GM12865 (cell line): ENCODE measurements around the gene ATXN8OS.

Source experiments
- DNase-seq: peaks from one replicate; pipeline ENCODE4 v3.0.0; 2010; ENCODE audit warnings: low read depth
- H3K4me3 ChIP-seq: 2 replicates; pipeline ENCODE4 v1.5.1; 2011; ENCODE audit warnings: mild to moderate bottlenecking, low read depth, low read length, control low read depth
- CTCF ChIP-seq: IDR thresholded peaks from 2 replicates; pipeline ENCODE4 v1.5.1; 2011; ENCODE audit warnings: low read length, control low read depth, low read depth, inconsistent platforms; ENCODE audit not compliant: insufficient read depth; ENCODE audit errors: missing control alignments

Gene ATXN8OS

GRCh38 chr13:70170689-70171088 lies 63.1 kb downstream of the ATXN8OS start:
- no peak for TF ChIP-seq CTCF
- no peak for DNase-seq
- no peak overlapping the region for H3K4me3 ChIP-seq

- DNase-seq, result no peak
- TF ChIP-seq CTCF, result no peak
- no peak overlapping the region for H3K4me3 ChIP-seq
Measured at GRCh38 chr13:70171151-70171550, 63.5 kb downstream of the ATXN8OS start.

GRCh38 chr13:70172946-70173597 lies 65.4 kb downstream of the ATXN8OS start:
- no peak for TF ChIP-seq CTCF
- DNase-seq, result no peak
- no peak overlapping the region for H3K4me3 ChIP-seq

- TF ChIP-seq CTCF, result no peak
- no peak for DNase-seq
- no peak overlapping the region for H3K4me3 ChIP-seq
Measured at GRCh38 chr13:70173598-70173959, 66.0 kb downstream of the ATXN8OS start.

GRCh38 chr13:70178346-70178745 lies 70.7 kb downstream of the ATXN8OS start:
- DNase-seq, result no peak
- TF ChIP-seq CTCF, result no peak
- no peak overlapping the region for H3K4me3 ChIP-seq
